ENCODE results near the gene FNTB.

Gene FNTB

DNA sequence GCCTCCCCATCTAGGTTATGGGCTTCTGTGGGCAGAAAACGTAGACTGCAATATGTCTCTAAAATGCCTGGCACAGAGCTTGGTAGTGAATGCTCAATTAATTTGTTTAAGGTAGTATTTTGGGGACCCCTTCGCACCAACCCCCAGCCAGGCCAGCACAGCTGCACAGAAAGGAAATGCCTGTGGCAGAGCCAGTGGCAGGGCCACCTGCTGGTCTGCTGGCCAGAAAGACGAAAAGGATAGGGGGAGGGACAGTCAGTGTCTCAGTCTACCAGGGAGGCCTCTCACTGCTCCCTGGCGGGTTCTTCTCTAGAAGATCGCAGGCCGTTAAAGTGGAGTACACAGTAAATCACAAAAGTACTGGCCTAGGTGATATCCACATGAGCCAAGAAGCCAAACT lies 18.0 kb upstream of the FNTB start:
- Histone ChIP-seq H3K27ac (ENCODE audit: low read depth, low read length) (no peak overlapping the region), H3K4me3 (ENCODE audit: low read length) (no peak overlapping the region), H3K9me3 (ENCODE audit: insufficient read depth, low read depth, low read length) (no peaks in the 10 kb centered on the region), H3K36me3 (ENCODE audit: insufficient read depth, low read length) (no peaks in the 10 kb centered on the region), H3K27me3 (ENCODE audit: insufficient read depth, low read length) (peaks cover 16% of the 10 kb centered on the region), H3K4me1 (ENCODE audit: insufficient read depth, low read length) (peaks cover 28% of the 10 kb centered on the region), H3K9ac (ENCODE audit: low read depth, low read length) (no peak overlapping the region)
- 49% methylated on average over 6 of the region's 6 CpGs for WGBS

DNA sequence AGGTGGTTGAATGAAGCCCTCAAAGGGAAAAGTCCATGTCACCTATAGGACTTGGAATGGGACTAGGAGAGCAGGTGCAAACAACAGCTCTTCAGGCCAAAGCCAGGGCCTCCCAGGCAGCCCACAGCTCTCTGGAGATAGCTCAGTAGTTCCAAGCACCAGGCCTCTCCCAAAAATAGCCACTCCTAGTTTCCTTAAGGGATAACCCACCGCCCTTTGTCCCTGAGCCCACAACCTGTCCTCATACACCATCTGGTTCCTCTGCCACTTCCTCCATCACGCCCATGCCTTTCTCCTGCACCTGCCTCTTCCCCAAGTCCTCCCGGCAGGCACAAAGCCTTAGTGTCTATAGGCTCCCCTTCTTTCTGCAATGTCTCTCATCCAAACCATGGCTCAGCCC lies 16.7 kb upstream of the FNTB start:
- Histone ChIP-seq H3K27me3 (ENCODE audit: insufficient read depth, low read length) (peaks cover 16% of the 10 kb centered on the region), H3K9me3 (ENCODE audit: insufficient read depth, low read depth, low read length) (no peaks in the 10 kb centered on the region), H3K36me3 (ENCODE audit: insufficient read depth, low read length) (no peaks in the 10 kb centered on the region), H3K9ac (ENCODE audit: low read depth, low read length) (no peak overlapping the region), H3K27ac (ENCODE audit: low read depth, low read length) (no peak overlapping the region), H3K4me1 (ENCODE audit: insufficient read depth, low read length) (peaks cover 28% of the 10 kb centered on the region), H3K4me3 (ENCODE audit: low read length) (no peak overlapping the region)
- 94% methylated on average over 3 of the region's 3 CpGs for WGBS

DNA sequence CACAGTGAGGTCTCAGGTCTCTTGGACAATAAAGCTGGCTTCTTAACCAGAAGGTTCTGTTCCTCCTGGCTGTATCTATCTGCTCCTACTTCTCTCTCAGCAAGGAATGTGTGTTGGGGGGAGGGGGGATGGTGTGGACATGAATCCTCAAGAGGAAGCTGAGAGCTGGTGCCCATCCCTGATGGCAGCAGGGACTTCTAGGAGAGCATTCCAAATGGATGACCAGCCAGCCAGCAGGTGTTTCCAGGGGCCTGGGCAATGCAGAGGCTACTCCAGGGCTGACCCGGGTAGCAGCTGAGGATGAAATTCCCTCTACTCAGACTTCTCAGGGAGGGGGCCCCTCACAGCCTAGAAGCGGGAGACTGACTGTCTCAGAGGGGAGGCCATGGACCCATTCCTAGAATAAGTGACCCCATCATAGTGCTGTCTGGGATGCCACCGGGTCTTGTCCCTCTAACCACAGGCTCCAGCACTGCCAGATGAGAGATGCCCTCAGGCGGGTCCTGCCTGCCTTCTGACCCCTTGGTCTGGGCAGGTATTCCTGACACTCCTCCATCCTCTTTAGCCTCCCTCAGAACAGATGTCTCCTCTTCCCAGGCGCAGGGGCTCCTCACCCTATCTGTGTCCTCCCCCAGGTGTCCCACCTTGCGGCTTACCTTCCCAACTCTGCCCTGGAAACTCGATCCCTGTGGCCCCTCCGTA lies 15.8 kb upstream of the FNTB start:
- H3K9me3 ChIP-seq (ENCODE audit: insufficient read depth, low read depth, low read length): no peaks in the 10 kb centered on the region
- no peaks in the 10 kb centered on the region for H3K36me3 ChIP-seq (ENCODE audit: insufficient read depth, low read length)
- H3K27ac ChIP-seq (ENCODE audit: low read depth, low read length): no peak overlapping the region
- peaks cover 28% of the 10 kb centered on the region for H3K4me1 ChIP-seq (ENCODE audit: insufficient read depth, low read length)
- WGBS: 33% methylated on average over 8 of the region's 8 CpGs
- H3K9ac ChIP-seq (ENCODE audit: low read depth, low read length): no peak overlapping the region
- peaks cover 16% of the 10 kb centered on the region for H3K27me3 ChIP-seq (ENCODE audit: insufficient read depth, low read length)
- peak overlapping the region; percentile 60 for H3K4me3 ChIP-seq (ENCODE audit: low read length)

DNA sequence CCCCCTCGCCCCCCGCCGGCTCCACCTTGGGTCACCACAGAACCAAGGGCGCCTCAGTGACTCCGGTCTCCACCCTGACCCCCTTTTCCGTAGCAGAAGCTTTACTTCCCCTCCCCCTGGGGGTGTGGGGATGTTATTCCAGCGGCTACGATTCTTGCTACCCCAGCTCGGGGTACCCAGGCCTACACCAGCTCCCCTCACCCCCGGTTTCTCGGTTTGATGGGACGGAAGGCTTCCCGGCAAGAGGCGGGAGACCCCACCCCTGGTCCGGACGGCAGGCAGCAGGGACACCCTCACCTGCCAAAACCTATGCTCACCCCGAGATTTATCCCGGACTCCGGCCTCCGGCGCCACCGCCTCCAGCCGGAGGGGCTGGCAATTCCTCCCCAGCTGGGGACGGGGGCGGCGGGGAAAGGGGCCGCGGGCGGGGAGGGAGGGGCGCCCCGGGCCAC lies 15.2 kb upstream of the FNTB start:
- H3K9ac ChIP-seq (ENCODE audit: low read depth, low read length): 0 out of 2 replicates have a peak overlapping the region, but pooled peaks have one; percentile 30
- under 1% methylated on average over 28 of the region's 31 CpGs for WGBS

DNA sequence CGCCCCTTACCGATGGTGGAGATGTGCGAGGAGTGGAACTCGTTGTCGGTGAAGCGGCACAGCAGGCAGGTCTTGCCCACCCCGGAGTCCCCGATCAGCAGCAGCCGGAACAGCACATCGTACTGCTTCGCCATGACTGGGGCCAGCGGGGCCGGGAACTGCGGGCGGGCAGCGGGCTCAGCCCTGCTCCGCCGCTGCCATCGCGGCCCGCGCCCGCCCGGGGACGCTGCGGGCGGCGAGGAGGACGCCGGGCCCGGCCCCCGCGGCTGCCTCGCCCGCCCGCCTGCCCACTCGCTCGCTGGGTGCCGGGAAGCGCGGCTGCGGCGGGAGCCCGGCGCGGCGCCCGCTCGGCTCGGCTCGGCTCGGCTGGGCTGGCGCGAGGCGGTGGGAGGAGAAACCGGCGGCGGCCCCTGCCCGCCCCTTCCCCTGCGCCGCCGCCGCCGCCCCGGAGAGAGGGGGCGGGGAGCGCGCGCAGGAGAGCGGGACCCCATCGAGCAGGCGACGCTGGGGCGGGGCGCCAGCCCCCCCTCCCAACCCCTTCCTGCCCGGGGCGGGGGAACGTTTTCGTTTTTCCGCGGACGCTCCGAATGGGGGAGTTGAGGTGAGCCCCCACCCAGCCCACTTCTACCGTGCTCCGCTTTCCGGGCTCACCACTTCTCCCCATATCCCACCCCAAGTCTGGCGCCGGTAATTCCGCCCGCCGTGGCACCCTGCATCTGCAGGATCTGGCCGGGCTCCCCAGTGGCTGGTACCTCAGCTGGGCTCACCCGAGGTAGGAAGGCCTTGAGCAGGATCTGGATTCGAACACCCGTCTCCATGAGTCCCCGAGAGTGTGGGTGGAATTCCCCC lies 14.5 kb upstream of the FNTB start, which contains the start of gene RAB15:
TSS of gene RAB15 (minus strand) at position 394 of the 849 bp plus-strand sequence. CDS start at position 134, 260 bp downstream.
- Histone ChIP-seq H3K4me3 (ENCODE audit: low read length) (peak within 1 kb of the TSS; percentile 60), H3K27ac (ENCODE audit: low read depth, low read length) (no peak within 1 kb of the TSS), H3K27me3 (ENCODE audit: insufficient read depth, low read length) (peaks cover 16% of the 10 kb centered on the region), H3K36me3 (ENCODE audit: insufficient read depth, low read length) (no peaks in the 10 kb centered on the region), H3K4me1 (ENCODE audit: insufficient read depth, low read length) (peaks cover 28% of the 10 kb centered on the region), H3K9me3 (ENCODE audit: insufficient read depth, low read depth, low read length) (no peaks in the 10 kb centered on the region), H3K9ac (ENCODE audit: low read depth, low read length) (peak within 1 kb of the TSS; percentile 44)
- WGBS: 2% methylated on average over 96 of the region's 96 CpGs

More for the DNA sequence above, 15.2 kb upstream of the FNTB start:
- peaks cover 28% of the 10 kb centered on the region for H3K4me1 ChIP-seq (ENCODE audit: insufficient read depth, low read length)
- H3K9me3 ChIP-seq (ENCODE audit: insufficient read depth, low read depth, low read length): no peaks in the 10 kb centered on the region
- peak overlapping the region; percentile 60 for H3K4me3 ChIP-seq (ENCODE audit: low read length)
- no peaks in the 10 kb centered on the region for H3K36me3 ChIP-seq (ENCODE audit: insufficient read depth, low read length)
- H3K27me3 ChIP-seq (ENCODE audit: insufficient read depth, low read length): peaks cover 16% of the 10 kb centered on the region
- H3K27ac ChIP-seq (ENCODE audit: low read depth, low read length): no peak overlapping the region

DNA sequence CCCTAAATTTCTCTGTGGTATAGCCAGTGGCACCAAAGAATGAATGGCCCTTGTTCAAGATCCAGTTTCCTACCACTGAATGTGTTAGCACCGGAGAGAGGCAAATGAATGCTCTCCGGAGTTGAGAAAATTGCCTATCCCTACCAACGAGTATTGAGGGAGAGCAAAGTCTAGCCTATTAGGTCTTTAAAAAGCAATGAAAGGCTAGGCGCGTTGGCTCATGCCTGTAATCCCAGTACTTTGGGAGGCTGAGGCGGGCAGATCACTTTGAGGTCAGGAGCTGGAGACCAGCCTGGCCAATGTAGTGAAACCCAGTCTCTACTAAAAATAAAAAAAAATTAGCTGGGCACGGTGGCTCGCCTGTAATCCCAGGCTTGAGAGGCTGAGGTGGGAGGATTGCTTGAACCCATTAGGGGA lies 13.7 kb upstream of the FNTB start:
- H3K27ac ChIP-seq (ENCODE audit: low read depth, low read length): no peak overlapping the region
- peaks cover 16% of the 10 kb centered on the region for H3K27me3 ChIP-seq (ENCODE audit: insufficient read depth, low read length)
- no peaks in the 10 kb centered on the region for H3K9me3 ChIP-seq (ENCODE audit: insufficient read depth, low read depth, low read length)
- 75% methylated on average over 8 of the region's 8 CpGs for WGBS
- no peak overlapping the region for H3K9ac ChIP-seq (ENCODE audit: low read depth, low read length)
- peaks cover 28% of the 10 kb centered on the region for H3K4me1 ChIP-seq (ENCODE audit: insufficient read depth, low read length)
- H3K4me3 ChIP-seq (ENCODE audit: low read length): peak overlapping the region; percentile 60; the same call in 1 of the 2 replicates
- no peaks in the 10 kb centered on the region for H3K36me3 ChIP-seq (ENCODE audit: insufficient read depth, low read length)

DNA sequence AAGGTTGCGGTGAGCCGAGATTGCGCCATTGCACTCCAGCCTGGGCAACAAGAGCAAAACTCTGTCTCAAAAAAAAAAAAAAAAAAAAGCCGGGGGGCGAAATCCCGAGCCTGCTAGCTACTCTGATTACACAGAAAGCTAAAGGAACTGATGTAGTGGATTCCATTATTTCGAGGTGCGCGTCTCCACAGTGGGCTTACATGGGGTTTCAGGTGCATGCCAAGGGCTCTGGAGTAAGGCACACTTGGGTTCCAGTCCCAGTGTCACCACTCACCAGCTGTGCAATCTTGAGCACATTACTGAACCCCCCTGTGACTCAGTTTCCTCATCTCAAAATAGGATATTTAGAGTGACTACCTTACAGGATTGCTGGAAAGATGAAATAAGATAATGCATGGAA lies 12.9 kb upstream of the FNTB start:
- H3K4me3 ChIP-seq (ENCODE audit: low read length): no peak overlapping the region
- peaks cover 24% of the 10 kb centered on the region for H3K4me1 ChIP-seq (ENCODE audit: insufficient read depth, low read length)
- no peak overlapping the region for H3K9ac ChIP-seq (ENCODE audit: low read depth, low read length)
- no peak overlapping the region for H3K27ac ChIP-seq (ENCODE audit: low read depth, low read length)
- H3K9me3 ChIP-seq (ENCODE audit: insufficient read depth, low read depth, low read length): no peaks in the 10 kb centered on the region
- H3K36me3 ChIP-seq (ENCODE audit: insufficient read depth, low read length): no peaks in the 10 kb centered on the region
- WGBS: 90% methylated on average over 9 of the region's 9 CpGs
- peaks cover 16% of the 10 kb centered on the region for H3K27me3 ChIP-seq (ENCODE audit: insufficient read depth, low read length)

DNA sequence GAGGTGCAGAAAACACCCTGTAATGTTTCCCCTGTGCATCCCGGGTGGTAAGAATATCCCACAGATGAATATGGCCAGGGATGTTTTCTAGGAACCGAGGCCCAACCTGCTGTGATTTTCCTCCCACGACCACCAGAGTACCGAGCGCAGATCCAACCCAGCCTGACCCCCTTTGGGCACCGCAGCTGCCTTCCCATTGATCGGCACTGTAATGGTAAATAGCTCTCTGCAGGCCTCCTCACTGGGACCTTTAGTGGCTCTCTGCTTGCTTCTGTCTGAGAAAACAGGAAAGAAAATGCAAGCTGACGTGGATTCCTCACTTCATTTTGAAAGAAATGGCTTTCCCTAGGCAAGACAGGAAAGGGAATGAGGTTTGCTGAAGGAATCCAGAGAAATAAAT lies 12.1 kb upstream of the FNTB start:
- Histone ChIP-seq H3K27ac (ENCODE audit: low read depth, low read length) (peak overlapping the region; percentile 81; the same call in 1 of the 2 replicates), H3K4me3 (ENCODE audit: low read length) (no peak overlapping the region), H3K4me1 (ENCODE audit: insufficient read depth, low read length) (peaks cover 20% of the 10 kb centered on the region), H3K36me3 (ENCODE audit: insufficient read depth, low read length) (no peaks in the 10 kb centered on the region), H3K9me3 (ENCODE audit: insufficient read depth, low read depth, low read length) (no peaks in the 10 kb centered on the region), H3K9ac (ENCODE audit: low read depth, low read length) (no peak overlapping the region), H3K27me3 (ENCODE audit: insufficient read depth, low read length) (peaks cover 16% of the 10 kb centered on the region)
- WGBS: 7% methylated on average over 8 of the region's 8 CpGs

DNA sequence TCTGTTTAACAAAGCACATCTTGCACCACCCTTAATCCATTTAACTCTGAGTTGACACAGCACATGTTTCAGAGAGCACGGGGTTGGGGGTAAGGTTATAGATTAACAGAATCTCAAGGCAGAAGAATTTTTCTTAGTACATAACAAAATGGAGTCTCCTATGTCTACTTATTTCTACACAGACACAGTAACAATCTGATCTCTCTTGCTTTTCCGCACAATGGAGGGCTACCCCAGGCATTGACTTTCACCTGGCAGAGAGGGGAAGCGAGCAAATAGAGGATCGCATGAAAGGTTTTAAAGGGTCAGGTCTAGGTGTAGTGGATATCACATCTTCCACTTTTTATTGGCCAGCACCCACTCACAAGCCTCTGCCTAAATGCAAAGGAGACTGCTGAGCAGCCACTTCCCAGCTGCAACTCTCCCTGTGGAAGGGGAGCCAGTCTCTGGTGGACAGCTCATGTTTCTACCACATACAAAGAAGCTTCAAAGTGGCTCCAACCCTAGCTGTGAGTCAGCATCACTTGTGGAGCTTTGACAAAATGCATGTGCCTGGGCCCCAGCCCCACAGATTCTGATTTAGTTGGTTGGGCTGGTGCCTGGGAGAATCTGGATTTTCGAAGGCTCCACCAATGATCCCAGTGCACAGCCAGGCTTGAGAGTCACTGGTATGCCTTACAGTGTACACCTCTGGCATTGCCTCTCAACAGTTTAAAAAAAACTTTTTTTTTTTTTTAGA lies 7.2 kb upstream of the FNTB start:
- Histone ChIP-seq H3K4me1 (ENCODE audit: insufficient read depth, low read length) (peaks cover 9% of the 10 kb centered on the region; the same call in 1 of the 2 replicates), H3K9ac (ENCODE audit: low read depth, low read length) (peak overlapping the region; percentile 46; the same call in 1 of the 2 replicates), H3K27ac (ENCODE audit: low read depth, low read length) (peak overlapping the region; percentile 9; the same call in 1 of the 2 replicates), H3K36me3 (ENCODE audit: insufficient read depth, low read length) (no peaks in the 10 kb centered on the region), H3K4me3 (ENCODE audit: low read length) (no peak overlapping the region), H3K27me3 (ENCODE audit: insufficient read depth, low read length) (no peaks in the 10 kb centered on the region), H3K9me3 (ENCODE audit: insufficient read depth, low read depth, low read length) (no peaks in the 10 kb centered on the region)
- WGBS: 81% methylated on average over 4 of the region's 5 CpGs

DNA sequence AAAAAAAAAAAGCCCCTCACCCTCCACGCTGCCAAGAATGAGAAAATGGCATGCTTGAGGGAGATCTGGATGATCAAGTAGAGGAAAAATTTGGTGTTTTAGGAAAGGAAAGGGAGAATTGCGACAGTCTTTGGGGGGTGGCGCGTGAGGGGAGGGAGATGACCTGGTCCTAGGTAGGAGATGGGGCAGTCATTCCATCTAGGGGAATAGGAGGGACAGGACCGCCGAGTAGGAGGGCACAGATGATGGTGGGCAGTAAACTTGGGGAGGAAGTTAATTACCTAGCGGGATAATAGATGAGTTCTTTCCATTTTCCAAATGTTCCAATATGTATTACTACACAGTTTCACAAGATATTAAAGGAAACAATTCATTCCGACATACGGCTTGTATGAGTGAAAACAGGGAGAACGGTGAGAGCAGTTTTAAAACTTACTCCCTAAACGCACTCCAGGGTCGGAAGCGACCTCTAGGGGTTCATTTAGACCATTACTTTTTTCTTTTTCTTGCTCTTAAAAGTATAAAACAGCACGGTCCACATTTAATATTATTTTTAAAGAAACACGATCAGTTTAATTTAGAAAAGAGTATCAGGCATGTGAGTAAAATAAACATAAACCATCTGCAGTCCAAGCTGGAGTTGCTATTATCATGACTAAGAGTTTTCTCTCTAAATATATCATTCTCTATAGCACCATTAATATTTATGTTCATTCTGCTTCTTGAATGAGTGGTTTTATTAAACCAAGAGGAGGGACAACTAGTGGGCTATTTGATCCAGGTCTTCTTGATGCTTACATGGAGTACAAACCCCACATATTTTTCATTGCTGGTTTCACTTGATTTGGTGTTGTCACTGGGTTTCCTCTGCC lies 3.0 kb upstream of the FNTB start:
- 16% methylated on average over 12 of the region's 15 CpGs for WGBS

More for the DNA sequence above, 3.0 kb upstream of the FNTB start:
- H3K27ac ChIP-seq (ENCODE audit: low read depth, low read length): no peak overlapping the region
- peaks cover 8% of the 10 kb centered on the region; the same call in 1 of the 2 replicates for H3K27me3 ChIP-seq (ENCODE audit: insufficient read depth, low read length)
- peaks cover 19% of the 10 kb centered on the region; the same call in 1 of the 2 replicates for H3K4me1 ChIP-seq (ENCODE audit: insufficient read depth, low read length)
- H3K9me3 ChIP-seq (ENCODE audit: insufficient read depth, low read depth, low read length): no peaks in the 10 kb centered on the region
- peak overlapping the region; percentile 53 for H3K4me3 ChIP-seq (ENCODE audit: low read length)
- H3K36me3 ChIP-seq (ENCODE audit: insufficient read depth, low read length): no peaks in the 10 kb centered on the region
- H3K9ac ChIP-seq (ENCODE audit: low read depth, low read length): no peak overlapping the region
